GM18861 (cell line): ENCODE results near the gene ST3GAL4.

Source experiments
- ATAC-seq: cut with Tn5 transposase; IDR thresholded peaks from one replicate; pipeline ENCODE4 v1.9.1; 2021; ENCODE audit not compliant: unreplicated experiment

Gene ST3GAL4

GRCh38 chr11:126440276-126440675 is 84.8 kb downstream of the ST3GAL4 start:
- ATAC-seq: no peak

DNA sequence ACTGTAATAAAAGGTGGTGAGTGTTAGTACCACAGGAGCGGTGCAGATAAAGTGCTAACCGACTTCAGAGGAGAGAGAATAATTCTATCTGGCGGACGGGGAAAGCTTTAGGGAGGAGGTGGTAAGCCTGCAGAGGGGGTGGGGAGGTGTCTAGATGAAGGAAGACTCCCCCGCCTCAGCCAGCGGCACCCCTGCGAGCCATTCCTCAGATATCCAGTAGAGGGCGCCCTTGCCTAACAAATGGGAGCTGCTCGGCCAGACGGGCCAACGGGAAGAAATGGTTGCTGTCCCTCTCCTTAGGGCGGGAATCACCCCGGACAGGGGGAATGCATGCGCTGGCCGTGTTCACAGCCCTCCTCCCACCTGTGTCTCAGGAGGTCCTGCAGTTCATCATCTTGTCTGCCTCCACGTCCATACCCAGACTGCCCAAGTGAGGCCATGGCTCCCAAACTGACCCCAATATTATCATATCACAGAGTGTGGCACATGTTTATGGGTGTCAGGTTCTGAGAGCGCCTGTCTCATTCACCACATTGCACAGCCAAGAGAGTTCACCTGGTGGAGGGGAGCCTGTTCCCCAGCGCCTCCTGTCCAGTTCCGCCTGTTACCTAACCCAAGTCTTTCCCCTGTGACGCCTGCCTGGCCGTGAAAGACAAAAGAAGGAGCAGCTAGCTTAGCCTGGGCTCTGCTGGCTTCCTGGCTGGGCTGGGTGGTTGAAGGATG is 85.5 kb downstream of the ST3GAL4 start:
- peak; percentile 77 for ATAC-seq

DNA sequence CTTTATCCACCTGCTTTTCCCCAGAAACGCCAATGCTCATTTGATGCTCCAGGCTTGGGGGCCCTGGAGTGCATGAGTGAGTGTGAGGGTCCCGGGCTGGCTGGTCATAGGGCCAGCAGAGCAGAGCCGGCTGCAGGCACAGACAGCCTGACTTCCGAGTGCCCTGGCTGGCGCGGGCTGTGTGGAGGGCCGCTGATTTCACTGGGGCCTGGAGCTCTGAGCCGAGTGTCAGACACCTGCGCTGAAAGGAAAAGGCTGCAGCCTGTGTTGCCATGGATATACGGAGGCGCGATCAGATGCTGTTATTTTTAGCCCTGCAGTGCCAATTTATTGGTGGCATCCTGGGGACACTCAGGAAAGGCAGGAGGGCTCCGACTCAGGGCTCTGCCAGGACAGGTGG is 87.6 kb downstream of the ST3GAL4 start:
- ATAC-seq: no peak

GRCh38 chr11:126444072-126444471 is 88.6 kb downstream of the ST3GAL4 start:
- no peak for ATAC-seq

DNA sequence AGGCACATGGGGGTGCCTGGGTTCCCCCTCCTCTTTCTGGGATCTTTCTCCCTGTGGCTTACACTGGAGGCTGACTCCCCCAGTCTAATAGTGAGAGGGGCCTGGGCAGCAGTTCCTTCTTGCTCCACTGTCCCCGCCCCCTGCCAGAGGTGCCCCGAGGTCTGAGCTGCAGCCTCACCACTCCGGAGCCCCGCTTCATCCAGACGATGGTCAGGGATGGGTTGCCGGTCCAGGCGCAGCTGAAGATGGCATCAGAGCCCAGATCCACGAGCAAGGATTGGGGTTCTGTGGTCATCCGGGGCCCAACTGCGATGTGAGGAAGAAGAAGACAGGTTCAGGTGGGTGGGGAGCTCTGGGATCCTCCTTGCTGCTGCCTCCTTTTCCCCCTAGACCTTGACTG is 91.1 kb downstream of the ST3GAL4 start:
- ATAC-seq: no peak

DNA sequence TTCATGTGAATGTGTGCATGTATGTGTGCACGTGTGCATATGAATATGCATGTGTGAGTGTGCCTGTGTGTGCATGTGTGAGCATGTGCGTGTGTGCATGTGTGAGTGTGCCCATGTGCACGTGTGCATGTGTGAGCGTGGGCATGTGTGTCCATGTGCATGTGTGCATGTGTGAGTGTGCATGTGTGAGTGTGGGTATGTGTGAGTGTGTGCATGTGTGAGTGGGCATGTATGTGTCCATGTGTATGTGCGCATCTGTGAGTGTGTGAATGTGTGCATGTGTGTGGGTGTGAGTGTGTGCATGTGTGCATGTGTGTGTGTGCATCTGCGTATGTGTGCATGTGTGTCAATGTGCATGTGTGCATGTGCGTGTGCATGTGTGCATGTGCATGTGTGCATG is 94.7 kb downstream of the ST3GAL4 start:
- ATAC-seq: no peak

GRCh38 chr11:126450806-126451205 is 95.3 kb downstream of the ST3GAL4 start:
- no peak for ATAC-seq

DNA sequence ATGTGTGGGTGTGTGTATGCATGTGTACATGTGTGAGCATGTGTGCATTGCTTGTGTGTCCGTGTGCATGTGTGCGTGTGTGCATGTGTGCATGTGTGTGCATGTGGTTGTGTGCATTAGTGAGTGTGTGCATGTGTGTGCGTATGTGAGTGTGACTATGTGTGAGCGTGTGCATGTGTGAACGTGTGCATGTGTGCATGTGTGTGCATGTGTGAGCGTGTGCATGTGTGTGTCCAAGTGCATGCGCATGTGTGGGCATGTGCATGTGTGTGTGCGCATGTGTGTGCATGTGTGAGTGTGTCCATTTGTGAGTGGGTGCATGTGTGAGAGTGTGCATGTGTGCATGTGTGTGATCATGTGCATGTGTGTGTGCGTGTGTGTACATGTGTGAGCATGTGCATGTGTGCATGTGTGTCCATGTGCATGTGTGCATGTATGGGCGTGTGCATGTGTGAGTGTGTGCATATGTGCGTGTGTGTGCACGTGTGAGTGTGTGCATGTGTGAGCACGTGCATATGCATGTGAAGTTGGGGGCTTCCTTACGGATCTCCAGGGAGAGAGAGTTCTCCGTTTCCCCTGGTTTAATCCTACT is 95.8 kb downstream of the ST3GAL4 start:
- no peak for ATAC-seq

DNA sequence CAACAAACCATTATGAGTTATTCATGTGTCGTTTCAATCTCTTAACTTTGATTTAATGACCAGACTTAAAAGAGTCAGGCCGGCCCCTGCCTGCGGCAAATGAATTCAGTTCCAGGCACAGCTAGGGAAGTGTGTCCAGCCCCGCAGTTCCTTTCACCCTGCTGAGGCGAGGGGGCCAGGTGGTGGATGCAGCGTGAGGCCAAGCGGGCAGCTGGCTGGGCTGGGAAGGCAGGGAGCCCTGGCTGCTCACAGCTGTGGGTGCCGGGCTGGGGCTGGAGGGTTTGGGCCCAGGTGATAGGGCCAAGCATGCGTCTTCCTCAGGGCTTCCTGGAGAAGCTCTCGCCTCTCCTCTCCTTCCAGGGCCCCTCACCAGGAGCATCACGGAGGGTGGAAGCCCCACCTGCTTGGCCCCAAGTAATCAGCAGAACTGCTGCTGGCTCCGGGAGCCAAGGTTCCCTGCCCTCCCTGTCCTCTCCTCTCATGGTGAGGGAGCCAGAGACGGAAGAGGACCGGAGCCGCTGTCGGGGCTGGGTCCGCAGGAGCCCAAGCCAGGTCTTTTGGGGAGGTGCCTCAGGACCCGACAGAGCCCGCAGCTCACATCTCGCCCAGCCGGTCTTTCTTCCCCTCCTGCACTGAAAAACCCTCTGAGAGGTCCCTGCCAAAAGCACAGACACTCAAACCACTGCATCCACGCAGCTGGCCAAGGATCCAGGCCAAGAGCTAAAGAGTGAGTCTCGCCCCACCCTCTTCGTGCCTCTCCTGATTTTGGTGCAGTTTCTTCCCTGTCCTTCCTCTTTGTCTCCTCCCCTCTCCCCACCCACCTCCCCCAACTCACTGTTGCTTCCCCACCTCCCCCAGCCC is 97.0 kb downstream of the ST3GAL4 start:
- no peak for ATAC-seq

- no peak for ATAC-seq
Observed at GRCh38 chr11:126456089-126456488, 100.6 kb downstream of the ST3GAL4 start.

GRCh38 chr11:126456783-126457542 is 101.5 kb downstream of the ST3GAL4 start:
- no peak for ATAC-seq

DNA sequence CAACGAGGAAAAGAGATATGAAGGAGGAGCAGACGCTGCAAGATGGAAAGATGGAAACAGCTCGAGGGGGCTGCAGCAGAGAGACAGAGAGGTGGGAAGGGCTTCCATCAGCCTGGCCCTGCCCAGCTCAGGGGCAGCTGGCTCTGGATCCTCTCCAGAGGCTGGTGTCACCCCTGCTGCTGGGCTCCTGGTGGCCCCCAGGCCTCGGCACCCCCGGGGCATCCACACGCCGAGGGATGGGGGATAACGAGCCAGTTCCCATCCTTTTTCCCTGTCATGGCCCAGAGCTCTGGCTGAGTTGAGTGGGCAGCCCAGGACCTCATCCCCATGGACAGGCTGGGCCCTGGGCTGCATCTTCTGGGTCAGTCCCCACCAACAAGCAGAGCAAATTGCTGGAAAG is 102.3 kb downstream of the ST3GAL4 start:
- no peak for ATAC-seq

- ATAC-seq: no peak
Observed at GRCh38 chr11:126459691-126460281, 104.3 kb downstream of the ST3GAL4 start.

- no peak for ATAC-seq
Observed at GRCh38 chr11:126460417-126461095, 105.1 kb downstream of the ST3GAL4 start.

DNA sequence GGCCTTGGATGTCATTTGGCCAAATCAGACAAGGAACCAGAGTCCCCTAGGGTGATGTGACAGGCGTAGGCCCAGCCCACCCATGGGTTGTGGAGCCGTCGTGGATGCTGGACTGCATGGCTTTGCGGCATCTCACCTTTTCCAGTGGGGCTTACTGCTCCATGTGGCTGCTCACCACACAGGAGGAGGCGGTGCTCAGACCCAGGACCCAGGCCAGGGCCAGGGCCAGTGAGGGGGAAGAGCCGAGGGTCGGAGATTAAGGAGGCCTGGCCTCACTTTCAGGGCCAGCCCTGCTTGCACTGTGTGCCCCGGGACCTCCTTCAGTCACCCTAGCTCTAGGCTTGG is 105.6 kb downstream of the ST3GAL4 start:
- no peak for ATAC-seq

DNA sequence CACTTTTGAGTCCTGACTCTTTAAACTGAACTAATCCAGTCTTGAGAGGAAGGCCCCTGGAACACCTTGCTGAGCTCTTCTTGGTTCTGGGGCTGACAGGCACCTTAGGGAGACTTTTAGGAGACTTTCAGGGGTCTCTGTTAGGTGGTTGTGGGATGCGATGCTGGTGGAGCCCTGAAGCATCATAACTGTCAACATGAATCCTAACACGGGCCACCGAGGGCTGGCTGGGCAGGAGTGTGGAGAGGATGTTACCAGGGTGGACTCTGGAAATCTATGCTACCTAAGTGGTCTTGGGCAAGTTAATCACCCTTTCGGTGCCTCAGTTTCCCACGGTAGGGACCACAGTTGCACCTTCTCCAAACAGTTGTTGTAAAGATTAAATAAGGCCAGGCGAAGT is 106.5 kb downstream of the ST3GAL4 start:
- ATAC-seq: no peak

DNA sequence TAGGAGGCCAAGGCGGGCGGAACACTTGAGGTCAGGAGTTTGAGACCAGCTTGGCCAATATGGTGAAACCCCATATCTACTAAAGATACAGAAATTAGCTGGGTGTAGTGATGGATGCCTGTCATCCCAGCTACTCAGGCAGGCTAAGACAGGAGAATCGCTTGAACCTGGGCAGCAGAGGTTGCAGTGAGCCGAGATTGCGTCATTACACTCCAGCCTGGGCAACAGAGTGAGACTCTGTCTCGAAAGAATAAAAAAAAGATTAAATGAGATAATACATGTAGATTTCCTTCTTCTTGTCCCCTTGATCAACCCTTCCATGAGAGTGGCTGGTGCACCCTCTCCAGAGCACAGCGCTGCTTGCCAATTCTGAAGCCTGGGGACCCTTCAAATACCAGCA is 106.9 kb downstream of the ST3GAL4 start:
- ATAC-seq: no peak
